ENCODE results near the gene RBCK1. TPM values are rescaled to one million over a fixed set of nuclear protein-coding genes. Genes with fewer than 3 reads are reported as not detected.

Gene RBCK1
- total and polyA plus RNA-seq, 10 of the 15 experiments (the other 5 are each of a cell fraction or from before 2014, with no cell fraction given), result 14.1 to 99.7 (median 76.0) TPM

DNA sequence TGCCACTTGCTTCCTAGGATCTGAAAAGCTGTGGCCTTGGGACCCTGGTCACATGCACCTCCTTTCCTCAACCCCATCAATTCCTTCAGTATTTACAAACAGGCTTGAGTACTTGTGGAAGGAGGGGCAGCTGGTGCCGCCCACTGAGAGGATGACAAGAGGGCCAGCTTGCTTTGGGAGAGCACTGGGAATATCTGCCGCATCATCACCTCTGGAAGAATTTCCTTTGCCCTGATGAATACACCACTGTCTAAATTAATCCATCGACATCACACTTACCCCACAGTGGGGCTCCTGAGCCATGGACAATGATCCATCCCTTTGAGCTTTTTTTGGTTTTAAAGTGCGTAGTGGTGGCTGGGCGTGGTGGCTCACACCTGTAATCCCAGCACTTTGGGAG, 28.4 kb downstream of the RBCK1 start:
- ChIA-PET CTCF (no interaction called here), RAD21 (ENCODE audit: unreplicated experiment) (no interaction called here), POLR2A (no interaction called here), SMC1A (ENCODE audit: uncharacterized antibody, unreplicated experiment) (no interaction called here)
- H3K4me2 ChIP-seq (ENCODE audit: control insufficient read depth, insufficient read depth), result no peak overlapping the region
- no TSS peak for BruUV-seq (replicated peaks)
- no peaks in the 10 kb centered on the region for H3K27me3 ChIP-seq (replicated peaks in 1 of 2; ENCODE audit: control insufficient read depth in 2 of 2, insufficient read depth in 2 of 2, low read length in 1 of 2)
- H3K79me2 ChIP-seq (ENCODE audit: control insufficient read depth, insufficient read depth, low read length), result no peaks in the 10 kb centered on the region
- H3K4me3 ChIP-seq, result no peak overlapping the region
- no peak overlapping the region for H3K27ac ChIP-seq (ENCODE audit: control insufficient read depth, insufficient read depth)
- DNase-seq (ENCODE audit: low read depth, low spot score) (no peak), ATAC-seq (no peak), FAIRE-seq (no peak)
- H3K9me3 ChIP-seq (replicated peaks; ENCODE audit: control insufficient read depth, insufficient read depth, low read length), result no peaks in the 10 kb centered on the region
- WGBS (ENCODE audit: insufficient coverage, insufficient replicate concordance, low lambda C conversion rate, missing lambda C conversion rate), result 100% methylated on average over 5 of the region's 5 CpGs
- in situ Hi-C loops (cut with MboI) (no loop called here), intact Hi-C loops (cut with micrococcal nuclease; ENCODE audit: unreplicated experiment) (no loop called here)
- H3K9ac ChIP-seq (ENCODE audit: control insufficient read depth, insufficient read depth, low read length), result no peak overlapping the region
- H4K20me1 ChIP-seq (ENCODE audit: control insufficient read depth, insufficient read depth), result no peaks in the 10 kb centered on the region
- H3K36me3 ChIP-seq (ENCODE audit: control insufficient read depth in 2 of 2, insufficient read depth in 2 of 2, low read length in 1 of 2), result peaks cover 24 to 39% of the 10 kb centered on the region in 2 experiments
- H3K4me1 ChIP-seq (ENCODE audit: control insufficient read depth, insufficient read depth, low read length), result peaks cover 44% of the 10 kb centered on the region
- H2AFZ ChIP-seq (ENCODE audit: control insufficient read depth, low read depth, low read length), result no peak overlapping the region
- TF ChIP-seq, protein P1, sequence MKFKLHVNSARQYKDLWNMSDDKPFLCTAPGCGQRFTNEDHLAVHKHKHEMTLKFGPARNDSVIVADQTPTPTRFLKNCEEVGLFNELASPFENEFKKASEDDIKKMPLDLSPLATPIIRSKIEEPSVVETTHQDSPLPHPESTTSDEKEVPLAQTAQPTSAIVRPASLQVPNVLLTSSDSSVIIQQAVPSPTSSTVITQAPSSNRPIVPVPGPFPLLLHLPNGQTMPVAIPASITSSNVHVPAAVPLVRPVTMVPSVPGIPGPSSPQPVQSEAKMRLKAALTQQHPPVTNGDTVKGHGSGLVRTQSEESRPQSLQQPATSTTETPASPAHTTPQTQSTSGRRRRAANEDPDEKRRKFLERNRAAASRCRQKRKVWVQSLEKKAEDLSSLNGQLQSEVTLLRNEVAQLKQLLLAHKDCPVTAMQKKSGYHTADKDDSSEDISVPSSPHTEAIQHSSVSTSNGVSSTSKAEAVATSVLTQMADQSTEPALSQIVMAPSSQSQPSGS (IDR thresholded peaks at IDR 0.05; ENCODE audit: low read length), result no peak
- TF ChIP-seq DPF2 (IDR thresholded peaks at IDR 0.05) (no peak), HDGF (IDR thresholded peaks at IDR 0.05) (no peak), FOS (IDR thresholded peaks at IDR 0.05; ENCODE audit: borderline replicate concordance, extremely low read depth, insufficient read length) (no peak), TAF1 (IDR thresholded peaks at IDR 0.05; ENCODE audit: borderline replicate concordance, low read depth, low read length) (no peak), IKZF2 (IDR thresholded peaks at IDR 0.05) (no peak), FOXM1 (IDR thresholded peaks at IDR 0.05; ENCODE audit: low read depth, low read length) (no peak), HCFC1 (IDR thresholded peaks at IDR 0.05; ENCODE audit: low read length) (no peak), MTA2 (IDR thresholded peaks at IDR 0.05; ENCODE audit: low read depth) (no peak), NBN (IDR thresholded peaks at IDR 0.05) (no peak), POLR2AphosphoS5 (IDR thresholded peaks at IDR 0.05; ENCODE audit: low read length) (no peak)
- TF ChIP-seq, protein P2, sequence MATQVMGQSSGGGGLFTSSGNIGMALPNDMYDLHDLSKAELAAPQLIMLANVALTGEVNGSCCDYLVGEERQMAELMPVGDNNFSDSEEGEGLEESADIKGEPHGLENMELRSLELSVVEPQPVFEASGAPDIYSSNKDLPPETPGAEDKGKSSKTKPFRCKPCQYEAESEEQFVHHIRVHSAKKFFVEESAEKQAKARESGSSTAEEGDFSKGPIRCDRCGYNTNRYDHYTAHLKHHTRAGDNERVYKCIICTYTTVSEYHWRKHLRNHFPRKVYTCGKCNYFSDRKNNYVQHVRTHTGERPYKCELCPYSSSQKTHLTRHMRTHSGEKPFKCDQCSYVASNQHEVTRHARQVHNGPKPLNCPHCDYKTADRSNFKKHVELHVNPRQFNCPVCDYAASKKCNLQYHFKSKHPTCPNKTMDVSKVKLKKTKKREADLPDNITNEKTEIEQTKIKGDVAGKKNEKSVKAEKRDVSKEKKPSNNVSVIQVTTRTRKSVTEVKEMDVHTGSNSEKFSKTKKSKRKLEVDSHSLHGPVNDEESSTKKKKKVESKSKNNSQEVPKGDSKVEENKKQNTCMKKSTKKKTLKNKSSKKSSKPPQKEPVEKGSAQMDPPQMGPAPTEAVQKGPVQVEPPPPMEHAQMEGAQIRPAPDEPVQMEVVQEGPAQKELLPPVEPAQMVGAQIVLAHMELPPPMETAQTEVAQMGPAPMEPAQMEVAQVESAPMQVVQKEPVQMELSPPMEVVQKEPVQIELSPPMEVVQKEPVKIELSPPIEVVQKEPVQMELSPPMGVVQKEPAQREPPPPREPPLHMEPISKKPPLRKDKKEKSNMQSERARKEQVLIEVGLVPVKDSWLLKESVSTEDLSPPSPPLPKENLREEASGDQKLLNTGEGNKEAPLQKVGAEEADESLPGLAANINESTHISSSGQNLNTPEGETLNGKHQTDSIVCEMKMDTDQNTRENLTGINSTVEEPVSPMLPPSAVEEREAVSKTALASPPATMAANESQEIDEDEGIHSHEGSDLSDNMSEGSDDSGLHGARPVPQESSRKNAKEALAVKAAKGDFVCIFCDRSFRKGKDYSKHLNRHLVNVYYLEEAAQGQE (IDR thresholded peaks at IDR 0.05; ENCODE audit: low read depth, low read length), result no peak
- TF ChIP-seq, protein P3, sequence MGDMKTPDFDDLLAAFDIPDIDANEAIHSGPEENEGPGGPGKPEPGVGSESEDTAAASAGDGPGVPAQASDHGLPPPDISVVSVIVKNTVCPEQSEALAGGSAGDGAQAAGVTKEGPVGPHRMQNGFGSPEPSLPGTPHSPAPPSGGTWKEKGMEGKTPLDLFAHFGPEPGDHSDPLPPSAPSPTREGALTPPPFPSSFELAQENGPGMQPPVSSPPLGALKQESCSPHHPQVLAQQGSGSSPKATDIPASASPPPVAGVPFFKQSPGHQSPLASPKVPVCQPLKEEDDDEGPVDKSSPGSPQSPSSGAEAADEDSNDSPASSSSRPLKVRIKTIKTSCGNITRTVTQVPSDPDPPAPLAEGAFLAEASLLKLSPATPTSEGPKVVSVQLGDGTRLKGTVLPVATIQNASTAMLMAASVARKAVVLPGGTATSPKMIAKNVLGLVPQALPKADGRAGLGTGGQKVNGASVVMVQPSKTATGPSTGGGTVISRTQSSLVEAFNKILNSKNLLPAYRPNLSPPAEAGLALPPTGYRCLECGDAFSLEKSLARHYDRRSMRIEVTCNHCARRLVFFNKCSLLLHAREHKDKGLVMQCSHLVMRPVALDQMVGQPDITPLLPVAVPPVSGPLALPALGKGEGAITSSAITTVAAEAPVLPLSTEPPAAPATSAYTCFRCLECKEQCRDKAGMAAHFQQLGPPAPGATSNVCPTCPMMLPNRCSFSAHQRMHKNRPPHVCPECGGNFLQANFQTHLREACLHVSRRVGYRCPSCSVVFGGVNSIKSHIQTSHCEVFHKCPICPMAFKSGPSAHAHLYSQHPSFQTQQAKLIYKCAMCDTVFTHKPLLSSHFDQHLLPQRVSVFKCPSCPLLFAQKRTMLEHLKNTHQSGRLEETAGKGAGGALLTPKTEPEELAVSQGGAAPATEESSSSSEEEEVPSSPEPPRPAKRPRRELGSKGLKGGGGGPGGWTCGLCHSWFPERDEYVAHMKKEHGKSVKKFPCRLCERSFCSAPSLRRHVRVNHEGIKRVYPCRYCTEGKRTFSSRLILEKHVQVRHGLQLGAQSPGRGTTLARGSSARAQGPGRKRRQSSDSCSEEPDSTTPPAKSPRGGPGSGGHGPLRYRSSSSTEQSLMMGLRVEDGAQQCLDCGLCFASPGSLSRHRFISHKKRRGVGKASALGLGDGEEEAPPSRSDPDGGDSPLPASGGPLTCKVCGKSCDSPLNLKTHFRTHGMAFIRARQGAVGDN (IDR thresholded peaks at IDR 0.05), result no peak
- TF ChIP-seq, protein P4, sequence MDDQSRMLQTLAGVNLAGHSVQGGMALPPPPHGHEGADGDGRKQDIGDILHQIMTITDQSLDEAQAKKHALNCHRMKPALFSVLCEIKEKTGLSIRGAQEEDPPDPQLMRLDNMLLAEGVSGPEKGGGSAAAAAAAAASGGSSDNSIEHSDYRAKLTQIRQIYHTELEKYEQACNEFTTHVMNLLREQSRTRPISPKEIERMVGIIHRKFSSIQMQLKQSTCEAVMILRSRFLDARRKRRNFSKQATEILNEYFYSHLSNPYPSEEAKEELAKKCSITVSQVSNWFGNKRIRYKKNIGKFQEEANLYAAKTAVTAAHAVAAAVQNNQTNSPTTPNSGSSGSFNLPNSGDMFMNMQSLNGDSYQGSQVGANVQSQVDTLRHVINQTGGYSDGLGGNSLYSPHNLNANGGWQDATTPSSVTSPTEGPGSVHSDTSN (IDR thresholded peaks at IDR 0.05; ENCODE audit: insufficient replicate concordance, low read depth, low read length), result no peak
- TF ChIP-seq, protein P5, sequence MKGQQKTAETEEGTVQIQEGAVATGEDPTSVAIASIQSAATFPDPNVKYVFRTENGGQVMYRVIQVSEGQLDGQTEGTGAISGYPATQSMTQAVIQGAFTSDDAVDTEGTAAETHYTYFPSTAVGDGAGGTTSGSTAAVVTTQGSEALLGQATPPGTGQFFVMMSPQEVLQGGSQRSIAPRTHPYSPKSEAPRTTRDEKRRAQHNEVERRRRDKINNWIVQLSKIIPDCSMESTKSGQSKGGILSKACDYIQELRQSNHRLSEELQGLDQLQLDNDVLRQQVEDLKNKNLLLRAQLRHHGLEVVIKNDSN (IDR thresholded peaks at IDR 0.05; ENCODE audit: borderline replicate concordance, extremely low read length, insufficient read depth, low read depth, low read length), result no peak

All from GM12878 (cell line).